Measurements from ENCODE around the gene CMPK2. TPM values are rescaled to one million over a fixed set of nuclear protein-coding genes. Genes with fewer than 3 reads are reported as not detected.
"Not testable (repeated sequence)": the region's sequence is repeated elsewhere in the genome, so short reads cannot be mapped to it uniquely, and the experiment has no call there.

Gene CMPK2
- total RNA-seq, 1 experiment from 2014 or later: 134 TPM

DNA sequence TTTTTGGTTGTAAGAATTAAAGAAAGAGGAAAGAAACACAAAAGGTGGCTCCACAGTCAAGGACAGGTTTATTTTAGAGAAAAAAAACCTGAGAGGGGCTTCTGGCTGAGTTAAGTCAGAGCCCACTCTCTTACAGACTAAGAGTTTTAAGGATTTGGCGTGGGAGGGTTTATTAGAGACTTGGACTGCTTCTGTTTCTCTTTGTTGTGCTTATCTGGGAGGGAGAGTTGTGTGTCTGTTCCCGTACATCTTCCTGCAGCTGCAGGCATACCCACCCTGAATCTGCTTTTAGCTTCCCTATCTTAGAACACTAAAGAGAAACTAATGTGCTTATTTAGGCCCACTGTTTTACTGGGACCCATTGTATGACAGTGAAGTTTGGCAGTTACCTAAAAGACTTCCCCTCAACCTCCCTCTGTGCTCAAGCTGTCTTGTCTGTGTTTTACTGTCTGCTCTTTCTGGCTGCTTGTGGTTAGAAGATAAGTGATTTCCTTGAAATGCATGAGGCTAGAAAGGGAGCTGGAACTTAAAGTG lies 14.6 kb upstream of the CMPK2 start:
- peak; percentile 42 for DNase-seq (ENCODE audit: low read depth)

DNA sequence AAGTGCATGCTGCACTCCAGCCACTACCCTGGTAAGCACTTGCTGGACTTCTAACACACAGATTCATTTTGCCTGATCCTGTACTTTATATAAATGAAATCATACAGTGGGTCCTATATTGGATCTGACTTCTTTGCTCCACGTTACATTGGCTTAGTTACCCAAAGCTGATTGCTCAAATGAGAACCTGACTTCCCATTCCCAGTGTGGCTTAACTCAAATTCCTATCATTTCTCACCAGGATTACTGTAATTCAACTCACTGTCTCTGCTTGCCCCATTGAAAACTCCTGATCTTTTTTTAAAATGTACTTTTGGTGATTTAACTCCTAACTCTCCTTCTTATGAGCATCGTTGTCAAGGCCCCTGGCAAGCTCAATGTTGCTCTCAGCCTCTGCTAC lies 13.3 kb upstream of the CMPK2 start:
- DNase-seq (ENCODE audit: low read depth): peak; percentile 25

- DNase-seq (ENCODE audit: low read depth): peak; percentile 27
Observed at GRCh38 chr2:6878549-6878948, 12.8 kb upstream of the CMPK2 start.

- peak; percentile 92 for DNase-seq (ENCODE audit: low read depth)
Observed at GRCh38 chr2:6877402-6878304, 11.9 kb upstream of the CMPK2 start, which contains the start of gene RSAD2. RSAD2 (plus strand) TSS chr2:6877777; CDS start chr2:6877801, 24 bp downstream.

GRCh38 chr2:6876309-6876708 lies 10.6 kb upstream of the CMPK2 start:
- no peak for DNase-seq (ENCODE audit: low read depth)

GRCh38 chr2:6874032-6874431 lies 8.3 kb upstream of the CMPK2 start:
- DNase-seq (ENCODE audit: low read depth): no peak

- no peak for DNase-seq (ENCODE audit: low read depth)
Observed at GRCh38 chr2:6872394-6872793, 6.7 kb upstream of the CMPK2 start.

DNA sequence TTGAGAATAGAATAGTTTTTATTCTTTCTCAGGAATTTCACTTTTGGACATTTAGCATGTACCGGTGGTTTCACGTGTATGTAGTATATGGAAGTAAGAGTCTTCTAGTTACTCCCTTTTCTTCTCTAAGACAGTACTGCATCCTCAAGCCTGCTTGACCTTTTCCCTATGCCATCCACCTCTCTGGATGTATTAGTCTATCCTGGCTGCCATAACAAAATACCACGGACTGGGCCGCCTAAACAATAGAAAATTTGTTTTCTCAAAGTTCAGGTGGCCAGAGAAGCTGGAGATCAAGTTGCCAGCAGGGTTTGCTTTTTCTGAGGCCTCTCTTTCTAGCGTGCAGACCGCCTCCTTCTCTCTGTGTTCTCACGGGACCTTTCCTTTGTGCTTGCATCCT lies 1.3 kb upstream of the CMPK2 start:
- DNase-seq (ENCODE audit: low read depth): no peak

DNA sequence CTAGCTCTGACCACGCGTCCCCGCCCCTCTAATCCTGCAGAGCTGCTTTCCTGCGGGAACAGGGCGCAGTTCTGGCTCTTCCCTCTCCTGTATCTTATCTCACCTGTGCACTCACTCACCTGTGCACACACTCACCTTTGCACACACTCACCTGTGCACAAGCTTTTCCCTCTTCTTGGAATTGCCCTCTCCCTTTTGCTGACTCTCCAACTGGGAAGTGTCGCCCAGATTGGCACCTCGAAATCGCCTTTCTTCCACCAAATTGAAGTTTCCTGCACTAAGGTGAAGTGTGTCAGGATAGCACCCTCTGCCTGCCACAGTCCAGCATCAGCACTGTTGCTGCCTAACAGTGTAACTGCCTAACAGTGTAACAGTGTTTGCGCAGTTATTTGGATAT lies 566 bp upstream of the CMPK2 start:
- peak; percentile 72 for DNase-seq (ENCODE audit: low read depth)

DNA sequence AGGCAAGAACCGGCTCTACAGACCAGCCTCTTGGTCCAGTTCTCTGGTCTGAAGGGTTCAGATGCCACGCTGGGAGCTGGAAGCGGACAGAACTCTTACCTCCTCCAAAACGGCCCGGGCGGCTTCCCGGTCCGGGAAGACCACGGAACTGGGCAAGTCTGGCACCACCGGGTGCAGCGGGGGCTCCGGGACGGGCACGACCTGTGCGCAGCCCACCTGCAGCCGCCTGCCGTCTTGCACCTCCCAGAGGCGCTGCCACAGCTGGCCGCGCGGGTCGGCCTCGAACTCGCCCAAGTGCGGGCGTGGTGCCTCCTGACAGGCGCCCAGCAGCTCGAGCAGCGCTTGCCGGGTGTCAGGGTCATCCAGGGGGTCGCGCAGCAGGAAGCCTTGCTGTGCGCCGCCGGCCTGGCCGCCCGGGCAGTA lies 773 bp downstream of the CMPK2 start:
- no peak for DNase-seq (ENCODE audit: low read depth)

DNA sequence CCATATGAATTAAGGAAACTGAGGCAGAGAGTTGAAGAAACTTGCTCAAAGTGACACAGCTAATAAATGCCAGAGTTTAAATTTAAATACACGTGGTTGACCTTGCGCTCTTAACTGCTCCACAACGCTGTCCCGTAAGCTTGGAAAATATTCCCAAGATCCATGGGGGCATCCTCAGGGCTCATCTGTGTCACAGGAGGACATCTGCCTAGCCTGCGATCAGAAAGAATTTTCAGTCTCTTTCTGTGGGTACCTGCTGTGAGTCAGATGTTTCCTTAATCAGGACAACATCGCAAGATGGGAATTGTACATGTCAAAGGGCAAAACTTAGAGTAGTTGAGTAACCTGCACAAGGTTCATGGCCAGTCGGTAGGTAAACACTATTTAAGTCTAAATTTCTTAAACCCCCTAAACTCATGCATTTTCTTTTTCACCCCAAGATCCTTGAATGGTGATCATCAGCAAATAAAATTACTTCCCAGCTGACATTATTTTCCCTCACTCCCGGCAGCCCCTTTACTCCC lies 1.4 kb downstream of the CMPK2 start:
- DNase-seq (ENCODE audit: low read depth): peak; percentile 20

DNA sequence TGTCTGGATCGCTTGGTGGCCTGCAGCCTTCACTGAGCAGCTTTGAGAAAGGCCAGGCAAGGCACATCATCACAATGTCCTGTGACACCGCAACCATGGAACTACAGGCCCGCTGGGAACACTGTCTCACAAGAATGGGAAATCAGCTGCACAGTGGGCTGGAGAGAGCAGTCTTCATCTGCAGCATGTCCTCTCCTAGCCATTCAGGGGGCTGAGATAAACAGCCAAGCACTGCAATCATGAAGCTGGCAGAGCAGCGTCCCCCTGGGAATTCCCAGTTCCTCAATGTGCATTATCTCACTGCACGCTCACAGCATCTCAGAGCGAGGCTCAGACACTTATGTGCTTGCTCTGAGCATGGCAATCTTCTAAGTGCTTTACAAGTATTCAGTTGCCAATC lies 1.9 kb downstream of the CMPK2 start:
- DNase-seq (ENCODE audit: low read depth): no peak

DNA sequence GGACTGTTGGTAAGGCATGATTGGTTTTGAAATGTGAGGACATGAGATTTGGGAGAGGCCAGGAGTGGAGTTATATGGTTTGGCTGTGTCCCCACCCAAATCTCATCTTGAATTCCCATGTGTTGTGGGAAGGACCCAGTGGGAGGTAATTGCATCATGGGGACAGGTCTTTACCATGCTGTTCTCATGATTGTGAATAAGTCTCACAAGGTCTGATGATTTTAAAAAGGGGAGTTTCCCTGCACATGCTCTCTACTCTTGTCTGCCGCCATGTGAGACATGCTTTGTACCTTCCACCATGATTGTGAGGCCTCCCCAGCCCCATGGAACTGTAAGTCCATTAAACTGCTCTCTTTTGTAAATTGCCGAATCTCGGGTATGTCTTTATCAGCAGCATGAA lies 5.4 kb downstream of the CMPK2 start:
- no peak for DNase-seq (ENCODE audit: low read depth)

DNA sequence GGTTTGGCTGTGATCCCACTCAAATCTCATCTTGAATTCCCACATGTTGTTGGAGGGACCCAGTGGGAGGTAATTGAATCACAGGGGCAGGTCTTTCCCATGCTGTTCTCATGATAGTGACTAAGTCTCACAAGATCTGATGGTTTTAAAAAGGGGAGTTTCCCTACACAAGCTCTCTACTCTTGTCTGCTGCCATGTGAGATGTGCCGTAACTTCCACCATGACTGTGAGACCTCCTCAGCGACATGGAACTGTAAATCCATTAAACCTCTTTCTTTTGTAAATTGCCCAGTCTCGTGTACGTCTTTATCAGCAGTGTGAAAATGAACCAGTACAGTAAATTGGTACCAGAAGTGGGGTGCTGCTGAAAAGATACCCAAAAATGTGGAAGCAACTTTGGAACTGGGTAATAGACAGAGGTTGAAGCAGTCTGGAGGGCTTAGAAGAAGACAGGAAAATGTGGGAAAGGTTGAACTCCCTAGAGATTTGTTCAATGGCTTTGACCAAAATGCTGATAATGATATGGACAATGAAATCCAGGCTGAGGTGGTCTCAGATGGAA lies 7.2 kb downstream of the CMPK2 start:
- DNase-seq (ENCODE audit: low read depth): not testable (repeated sequence)

DNA sequence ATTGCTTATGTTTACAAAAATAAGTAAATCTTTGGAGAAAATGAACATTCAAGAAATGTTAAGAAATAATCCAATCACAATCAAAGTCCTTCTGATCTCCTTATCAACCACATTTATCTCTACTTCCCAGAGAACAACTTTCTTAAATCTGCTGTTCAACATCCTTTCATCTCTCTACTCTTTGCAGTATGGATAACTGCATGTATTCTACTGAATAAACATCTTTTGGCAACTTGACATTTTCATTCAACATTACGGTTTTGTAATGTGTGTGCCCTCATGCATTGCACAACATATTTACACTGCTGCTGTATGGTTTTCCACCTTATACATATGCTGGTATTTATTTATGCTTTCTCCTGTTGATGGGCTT lies 9.2 kb downstream of the CMPK2 start:
- DNase-seq (ENCODE audit: low read depth): no peak

DNA sequence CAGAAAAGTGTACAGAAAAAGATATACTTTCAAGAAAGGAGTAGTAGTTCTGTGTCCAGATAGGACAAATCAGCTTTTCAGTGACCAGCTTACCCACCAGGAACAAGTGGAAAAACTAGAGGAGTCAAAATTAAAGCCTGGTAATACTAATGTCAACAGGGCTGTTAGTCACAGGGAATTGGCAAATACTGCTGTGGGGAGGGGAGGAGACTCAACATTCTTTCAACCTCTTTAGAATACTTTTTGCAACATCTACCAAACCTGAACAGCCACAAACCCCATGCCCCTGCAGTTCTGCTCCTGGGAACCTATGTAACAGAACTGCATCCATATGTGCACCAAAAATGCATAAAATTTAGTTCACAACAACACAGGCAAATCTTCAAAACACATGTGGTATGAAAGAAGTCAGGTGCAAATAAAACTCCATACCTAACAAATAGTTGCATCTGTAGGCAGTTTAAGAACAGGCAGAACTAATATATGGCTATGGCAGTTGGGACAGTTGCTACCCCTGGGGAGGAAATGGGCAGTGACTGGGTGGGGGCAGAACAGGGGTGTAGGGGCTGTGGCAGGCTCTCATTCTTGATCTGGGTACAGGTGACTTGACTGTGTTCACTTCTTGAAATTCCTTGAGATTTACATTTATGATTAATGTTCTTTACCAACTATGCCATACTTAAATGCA lies 9.7 kb downstream of the CMPK2 start:
- peak; percentile 59 for DNase-seq (ENCODE audit: low read depth)

GRCh38 chr2:6854416-6854815 lies 11.3 kb downstream of the CMPK2 start:
- DNase-seq (ENCODE audit: low read depth): no peak

- DNase-seq (ENCODE audit: low read depth): no peak
Observed at GRCh38 chr2:6852195-6852594, 13.5 kb downstream of the CMPK2 start.

- peak; percentile 62 for DNase-seq (ENCODE audit: low read depth)
Observed at GRCh38 chr2:6846967-6847681, 18.6 kb downstream of the CMPK2 start.

DNA sequence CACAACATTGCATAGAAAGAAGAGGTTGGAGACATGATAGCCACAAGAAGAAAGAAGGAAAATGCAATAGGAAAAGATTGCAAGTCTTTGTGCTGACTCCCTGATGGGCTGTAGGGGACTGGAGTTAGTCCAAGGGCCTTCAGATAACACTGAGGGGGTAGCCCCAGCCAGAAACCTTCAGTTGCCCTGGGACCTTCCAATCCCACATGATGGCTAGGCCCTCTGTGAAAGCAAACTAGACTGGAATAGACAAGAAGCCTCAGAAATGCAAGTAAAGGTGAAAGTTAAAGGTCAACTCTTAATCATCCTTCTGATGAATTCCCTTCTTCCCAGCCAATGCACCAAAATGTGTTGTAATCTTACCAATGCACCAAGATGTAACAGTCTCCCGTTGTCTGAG lies 19.2 kb downstream of the CMPK2 start:
- DNase-seq (ENCODE audit: low read depth): peak; percentile 20

DNA sequence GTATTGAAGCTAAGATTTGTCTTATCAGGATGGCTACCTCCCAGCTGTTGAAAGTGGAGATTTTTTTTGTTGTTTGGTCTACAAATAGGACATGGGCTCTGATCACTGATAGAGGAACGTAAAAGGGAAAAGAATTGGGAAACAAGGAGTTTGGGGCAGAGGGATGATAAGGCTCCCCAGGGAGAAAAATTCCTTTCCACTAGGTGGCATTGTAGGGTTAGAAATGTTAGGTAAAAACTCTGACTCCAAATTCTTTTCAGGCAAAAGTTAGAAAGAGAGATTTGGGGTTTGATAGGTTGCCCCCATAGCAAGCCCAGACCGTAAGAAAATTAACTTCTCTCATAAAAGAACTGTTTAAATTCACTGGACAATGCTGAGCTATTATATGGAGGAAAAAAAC lies 19.8 kb downstream of the CMPK2 start:
- no peak for DNase-seq (ENCODE audit: low read depth)

DNA sequence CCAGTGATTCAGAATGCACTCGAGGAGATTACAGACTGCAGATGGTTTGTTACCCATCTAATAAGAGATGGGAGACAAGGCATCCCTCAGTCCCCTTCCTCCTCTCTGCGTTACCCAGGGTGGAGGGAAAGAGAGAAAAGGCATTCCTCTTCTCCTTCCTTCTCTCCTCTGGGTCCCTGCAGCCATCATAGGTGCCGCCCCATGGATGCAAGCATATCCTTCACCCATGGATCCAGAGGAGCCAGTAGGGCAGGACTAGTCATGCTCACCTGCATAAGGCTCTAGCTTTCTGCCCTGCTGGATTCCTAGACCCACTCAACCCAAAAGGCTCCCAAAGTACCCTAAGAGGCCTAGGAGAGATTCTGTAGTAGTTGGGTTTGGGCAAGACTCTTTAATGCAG lies 20.4 kb downstream of the CMPK2 start:
- DNase-seq (ENCODE audit: low read depth): peak; percentile 33

Measured in M059J (cell line).